Retinal pigment epithelial cell (primary cell): Measurements from ENCODE around the gene CRIM1.

ENCODE experiments used
- DNase-seq: peaks from one replicate; pipeline ENCODE4 v3.0.0-alpha.2; 2010; ENCODE audit warnings: low read depth
- H3K4me3 ChIP-seq: 2 replicates; pipeline ENCODE4 v1.5.1; 2011; ENCODE audit warnings: mild to moderate bottlenecking, low read length, control low read depth, moderate library complexity
- CTCF ChIP-seq: conservative IDR thresholded peaks from 2 replicates; pipeline ENCODE4 v1.5.1; 2011; ENCODE audit warnings: low read depth, low read length, control low read depth, inconsistent platforms

Gene CRIM1

GRCh38 chr2:36484454-36484853, 128.9 kb downstream of the CRIM1 start:
- TF ChIP-seq CTCF, result no peak
- no peak overlapping the region for H3K4me3 ChIP-seq
- no peak for DNase-seq

- peak; percentile 99 for DNase-seq
- no peak for TF ChIP-seq CTCF
- no peak overlapping the region for H3K4me3 ChIP-seq
Observed at GRCh38 chr2:36485521-36485920, 129.9 kb downstream of the CRIM1 start.

- DNase-seq, result peak; percentile 77
- no peak overlapping the region for H3K4me3 ChIP-seq
- TF ChIP-seq CTCF, result no peak
Observed at GRCh38 chr2:36486521-36487044, 131.0 kb downstream of the CRIM1 start.

DNA sequence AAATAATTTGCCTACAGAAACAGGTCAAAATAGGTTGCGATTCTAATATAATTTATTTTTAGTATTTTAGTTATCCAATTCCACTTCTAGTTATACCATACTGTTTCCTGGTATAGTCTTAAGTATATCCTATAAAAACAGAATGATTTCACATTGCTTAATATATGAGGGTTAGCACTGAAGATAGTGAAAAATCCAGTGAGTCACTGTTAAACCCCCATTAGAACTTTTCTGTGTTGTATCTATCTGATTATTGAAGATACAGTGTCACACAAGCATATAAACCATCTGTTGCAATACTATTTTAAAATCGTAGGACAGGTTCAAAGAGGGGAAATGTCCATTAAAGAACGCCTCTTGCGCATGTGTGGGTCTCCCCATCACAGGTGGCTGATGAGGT, 132.4 kb downstream of the CRIM1 start:
- no peak overlapping the region for H3K4me3 ChIP-seq
- no peak for TF ChIP-seq CTCF
- DNase-seq, result no peak

- H3K4me3 ChIP-seq, result no peak overlapping the region
- peak; percentile 67 for DNase-seq
- TF ChIP-seq CTCF, result no peak
Observed at GRCh38 chr2:36489281-36489680, 133.7 kb downstream of the CRIM1 start.

DNA sequence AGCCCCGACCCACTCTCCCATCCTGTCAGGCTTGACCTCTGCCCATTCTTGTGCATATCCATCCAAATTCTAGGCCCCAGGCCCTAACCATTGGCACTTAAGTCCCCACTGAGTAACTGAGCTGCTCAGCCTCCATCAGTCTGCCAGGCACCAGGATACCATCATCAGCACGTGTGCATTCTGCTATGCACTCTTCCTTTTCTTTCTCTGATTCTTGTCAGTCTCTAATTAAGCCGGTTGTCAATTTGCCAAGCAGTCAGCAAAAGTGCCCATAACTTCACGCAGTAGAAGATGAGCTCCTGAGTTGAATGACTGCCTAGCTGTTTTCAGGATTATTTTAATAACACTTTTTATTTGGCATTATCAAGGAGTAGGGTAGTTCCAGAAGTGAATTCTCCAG, 135.2 kb downstream of the CRIM1 start:
- H3K4me3 ChIP-seq, result no peak overlapping the region
- no peak for TF ChIP-seq CTCF
- DNase-seq, result no peak

DNA sequence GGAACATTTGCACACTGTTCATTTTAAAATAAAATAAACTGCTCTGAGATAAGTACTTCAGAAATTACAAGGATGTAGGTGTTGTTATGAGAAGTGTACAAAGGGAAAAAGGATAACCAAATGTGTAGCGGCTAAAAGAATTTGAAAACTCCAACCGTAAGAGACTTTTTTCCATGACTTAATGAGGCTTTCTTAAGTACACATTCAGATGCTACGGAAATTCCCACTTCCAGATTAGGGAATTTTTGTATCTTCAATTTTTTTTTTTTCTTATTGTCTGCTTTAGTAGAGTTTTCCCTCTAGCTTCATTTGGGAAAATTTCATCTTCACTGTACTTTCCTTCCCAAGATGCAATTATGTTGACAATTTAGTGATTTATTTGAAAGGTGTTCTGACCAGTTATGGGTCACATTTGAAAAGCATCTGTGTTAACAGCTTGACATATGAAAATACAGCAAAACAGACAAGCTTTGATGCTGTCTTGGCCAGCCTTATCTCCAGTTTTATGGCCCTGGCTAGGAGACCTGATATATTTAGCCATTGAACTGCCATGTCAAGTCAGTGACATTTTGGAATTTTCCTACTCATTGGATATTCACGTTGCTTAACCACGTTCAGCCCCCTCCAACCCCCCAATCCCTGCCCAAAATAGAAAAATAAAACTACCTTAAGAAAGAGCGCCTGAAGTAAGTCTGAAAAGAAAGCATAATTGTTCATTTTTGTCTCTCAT, 136.8 kb downstream of the CRIM1 start:
- H3K4me3 ChIP-seq, result no peak overlapping the region
- no peak for DNase-seq
- no peak for TF ChIP-seq CTCF
